HEK293 (cell line): Measurements from ENCODE around the gene WDR73.

Experiments
- CTCF ChIA-PET: fragments of 350-600 bp; formaldehyde crosslinking; extraction: SDS; loops from one replicate; lab custom pipeline; 2021; ENCODE audit warnings: antibody characterized with exemption; lab: Yijun Ruan, JAX
- POLR2A ChIA-PET: fragments of 300-600 bp; formaldehyde crosslinking; extraction: SDS; loops from one replicate; lab custom pipeline; 2020; ENCODE audit warnings: antibody characterized with exemption, inconsistent platforms; lab: Yijun Ruan, JAX
- H3K27ac ChIP-seq: fragments of 200-500 bp; sonication (Bioruptor generic); 2 replicates; pipeline ENCODE4 v1.5.1; 2014; ENCODE audit warnings: low read depth, low read length, control low read depth, inconsistent platforms; ENCODE audit errors: extremely low read depth
- H3K36me3 ChIP-seq, 2 experiments: fragments of 200-500 bp in 1 of 2; sonication (Bioruptor generic) in 1 of 2; 1 replicate in 1 of 2; 2 replicates in 1 of 2; pipeline ENCODE4 v1.5.1; 2014 to 2017; ENCODE audit warnings: inconsistent platforms in 2 of 2, low read length in 2 of 2; ENCODE audit not compliant: control insufficient read depth in 2 of 2, insufficient read depth in 1 of 2
- H3K4me1 ChIP-seq: fragments of 200-500 bp; sonication (Bioruptor generic); 2 replicates; pipeline ENCODE4 v1.5.1; 2014; ENCODE audit warnings: mild to moderate bottlenecking, low read length, inconsistent platforms; ENCODE audit not compliant: control insufficient read depth, insufficient read depth
- H3K4me3 ChIP-seq: 2 replicates; pipeline ENCODE4 v1.5.1; 2011; ENCODE audit warnings: low read depth, mild to moderate bottlenecking, control low read depth, low read length, moderate library complexity
- H3K9me3 ChIP-seq: fragments of 200-500 bp; sonication (Bioruptor generic); 2 replicates; pipeline ENCODE4 v1.5.1; 2014; ENCODE audit warnings: low read depth, low read length, inconsistent platforms; ENCODE audit not compliant: control insufficient read depth, insufficient read depth
- BCL11B ChIP-seq: fragments of 450-650 bp; formaldehyde crosslinking; IDR thresholded peaks from 2 replicates; pipeline ENCODE4 v1.5.1; 2016; ENCODE audit warnings: low read depth, missing biosample characterization, missing genetic modification characterization
- EGR2 ChIP-seq: fragments of 450-650 bp; formaldehyde crosslinking; IDR thresholded peaks from 2 replicates; pipeline ENCODE4 v1.5.1; 2016; ENCODE audit warnings: low read depth, missing biosample characterization, missing genetic modification characterization
- HIC1 ChIP-seq: fragments of 450-650 bp; formaldehyde crosslinking; IDR thresholded peaks from 2 replicates; pipeline ENCODE4 v1.5.1; 2016; ENCODE audit warnings: missing biosample characterization, missing genetic modification characterization
- IKZF3 ChIP-seq: fragments of 450-650 bp; IDR thresholded peaks from 2 replicates; pipeline ENCODE4 v1.5.0; 2018; ENCODE audit warnings: missing biosample characterization, mild to moderate bottlenecking, missing genetic modification characterization, moderate library complexity
- INSM2 ChIP-seq: fragments of 450-650 bp; formaldehyde crosslinking; IDR thresholded peaks from 2 replicates; pipeline ENCODE4 v1.5.1; 2016; ENCODE audit warnings: missing biosample characterization, missing genetic modification characterization
- OVOL3 ChIP-seq: fragments of 450-650 bp; formaldehyde crosslinking; IDR thresholded peaks from 2 replicates; pipeline ENCODE4 v1.5.1; 2016; ENCODE audit warnings: missing biosample characterization, missing genetic modification characterization
- SP7 ChIP-seq: fragments of 450-650 bp; formaldehyde crosslinking; IDR thresholded peaks from 2 replicates; pipeline ENCODE4 v1.5.1; 2016; ENCODE audit warnings: missing biosample characterization, missing genetic modification characterization
- ZBTB11 ChIP-seq: fragments of 450-650 bp; formaldehyde crosslinking; conservative IDR thresholded peaks from 2 replicates; pipeline ENCODE4 v1.5.1; 2016; ENCODE audit warnings: low read depth, missing biosample characterization, missing genetic modification characterization
- ZBTB8A ChIP-seq: fragments of 450-650 bp; formaldehyde crosslinking; IDR thresholded peaks from 2 replicates; pipeline ENCODE4 v1.5.1; 2016; ENCODE audit warnings: missing biosample characterization, missing genetic modification characterization
- ZEB2 ChIP-seq: fragments of 450-650 bp; formaldehyde crosslinking; IDR thresholded peaks from 2 replicates; pipeline ENCODE4 v1.5.1; 2016; ENCODE audit warnings: missing biosample characterization, missing genetic modification characterization
- ZFP37 ChIP-seq: fragments of 450-650 bp; formaldehyde crosslinking; IDR thresholded peaks from 2 replicates; pipeline ENCODE4 v1.5.1; 2016; ENCODE audit warnings: missing biosample characterization, missing genetic modification characterization
- ZNF140 ChIP-seq: fragments of 450-650 bp; formaldehyde crosslinking; IDR thresholded peaks from 2 replicates; pipeline ENCODE4 v1.5.1; 2016; ENCODE audit warnings: missing biosample characterization, missing genetic modification characterization
- ZNF184 ChIP-seq: fragments of 450-650 bp; IDR thresholded peaks from 2 replicates; pipeline ENCODE4 v1.5.1; 2018; ENCODE audit warnings: missing biosample characterization, mild to moderate bottlenecking, missing genetic modification characterization
- ZNF2 ChIP-seq: fragments of 450-650 bp; formaldehyde crosslinking; IDR thresholded peaks from 2 replicates; pipeline ENCODE4 v1.5.1; 2016; ENCODE audit warnings: missing biosample characterization, missing genetic modification characterization
- ZNF223 ChIP-seq: fragments of 450-650 bp; formaldehyde crosslinking; IDR thresholded peaks from 2 replicates; pipeline ENCODE4 v1.5.1; 2016; ENCODE audit warnings: missing biosample characterization, missing genetic modification characterization
- ZNF473 ChIP-seq: fragments of 450-650 bp; formaldehyde crosslinking; IDR thresholded peaks from 2 replicates; pipeline ENCODE4 v1.5.1; 2017; ENCODE audit warnings: missing biosample characterization, missing genetic modification characterization
- ZNF501 ChIP-seq: fragments of 450-650 bp; formaldehyde crosslinking; IDR thresholded peaks from 2 replicates; pipeline ENCODE4 v1.5.1; 2016; ENCODE audit warnings: missing biosample characterization, missing genetic modification characterization
- ZNF518A ChIP-seq: fragments of 450-650 bp; formaldehyde crosslinking; conservative IDR thresholded peaks from 2 replicates; pipeline ENCODE4 v1.5.1; 2016; ENCODE audit warnings: low read depth, missing biosample characterization, missing genetic modification characterization
- ZNF670 ChIP-seq: fragments of 450-650 bp; formaldehyde crosslinking; IDR thresholded peaks from 2 replicates; pipeline ENCODE4 v1.5.1; 2016; ENCODE audit warnings: missing biosample characterization, missing genetic modification characterization, low read depth
- ZNF692 ChIP-seq: fragments of 450-650 bp; formaldehyde crosslinking; IDR thresholded peaks from 2 replicates; pipeline ENCODE4 v1.5.1; 2016; ENCODE audit warnings: missing biosample characterization, missing genetic modification characterization
- ZNF747 ChIP-seq: fragments of 450-650 bp; formaldehyde crosslinking; IDR thresholded peaks from 2 replicates; pipeline ENCODE4 v1.5.1; 2016; ENCODE audit warnings: missing biosample characterization, missing genetic modification characterization
- ZNF785 ChIP-seq: fragments of 450-650 bp; formaldehyde crosslinking; IDR thresholded peaks from 2 replicates; pipeline ENCODE4 v1.5.1; 2016; ENCODE audit warnings: missing biosample characterization, missing genetic modification characterization
- ZSCAN30 ChIP-seq: fragments of 450-650 bp; IDR thresholded peaks from 2 replicates; pipeline ENCODE4 v1.5.1; 2018; ENCODE audit warnings: missing biosample characterization, mild to moderate bottlenecking, missing genetic modification characterization, moderate library complexity

Gene WDR73

GRCh38 chr15:84653910-84654688, at the start of gene WDR73:
TSS of gene WDR73 (minus strand) at chr15:84654283. CDS start at chr15:84654274, 9 bp downstream.
- Histone ChIP-seq H3K36me3 (peaks cover 38 to 44% of the 10 kb centered on the region in 2 experiments), H3K27ac (peak within 1 kb of the TSS; percentile 71), H3K4me1 (no peaks in the 10 kb centered on the region; the same call in 1 of the 2 replicates), H3K4me3 (peak within 1 kb of the TSS; percentile 78), H3K9me3 (no peaks in the 10 kb centered on the region)
- ChIA-PET CTCF (interaction anchor here (0.5 to 4.9 kb wide), 14 partner anchors 11 to 274 kb away, joined by 3 to 19 read pairs (median 4); partner anchors contain the start of genes SEC11A and ZSCAN2), POLR2A (interaction anchor here (0.5 to 2.8 kb wide), 17 partner anchors 9 to 326 kb away, joined by 3 to 26 read pairs (median 4); partner anchors contain the start of genes SEC11A and ZSCAN2)
- TF ChIP-seq ZNF692 (tag by site-specific recombination) (peak; percentile 64), HIC1 (tag by site-specific recombination) (no peak), ZNF473 (tag by site-specific recombination) (no peak), ZNF670 (tag by site-specific recombination) (no peak), ZNF223 (tag by site-specific recombination) (no peak), IKZF3 (tag by site-specific recombination) (peak; percentile 73), ZFP37 (peak; percentile 69; the same call in 1 of the 2 replicates), ZNF518A (tag by site-specific recombination) (peak; percentile 68), EGR2 (tag by site-specific recombination) (peak; percentile 56; the same call in 1 of the 2 replicates), ZSCAN30 (tag by site-specific recombination) (0 out of 2 replicates have a peak, but pooled peaks have one; percentile 11), ZNF140 (tag by site-specific recombination) (no peak), OVOL3 (tag by site-specific recombination) (0 out of 2 replicates have a peak, but pooled peaks have one; percentile 53), ZBTB8A (tag by site-specific recombination) (peak; percentile 89), SP7 (peak; percentile 59), INSM2 (tag by site-specific recombination) (peak; percentile 56; the same call in 1 of the 2 replicates), ZNF2 (tag by site-specific recombination) (peak; percentile 74), ZBTB11 (peak; percentile 92), ZNF747 (tag by site-specific recombination) (no peak), ZEB2 (tag by site-specific recombination) (peak; percentile 40; the same call in 1 of the 2 replicates), ZNF785 (tag by site-specific recombination) (no peak), BCL11B (tag by site-specific recombination) (no peak), ZNF184 (0 out of 2 replicates have a peak, but pooled peaks have one; percentile 56), ZNF501 (tag by site-specific recombination) (peak; percentile 86; the same call in 1 of the 2 replicates)
